SK-N-MC (cell line): ENCODE data around the gene ULK2.

Source experiments
- DNase-seq: peaks from one replicate; pipeline ENCODE4 v3.0.0-alpha.2; 2011; ENCODE audit warnings: low read depth, low spot score
- H3K27ac ChIP-seq: fragments of 200-600 bp; sonication (generic); 2 replicates; pipeline ENCODE4 v1.5.1; 2016; ENCODE audit warnings: mixed run types
- H3K36me3 ChIP-seq: fragments of 200-600 bp; sonication (generic); 2 replicates; pipeline ENCODE4 v1.6.1; 2017; ENCODE audit warnings: antibody characterized with exemption, low read length, mixed read lengths; ENCODE audit not compliant: insufficient read depth
- H3K4me3 ChIP-seq: fragments of 200-600 bp; sonication (generic); 2 replicates; pipeline ENCODE4 v1.5.1; 2016
- H3K9ac ChIP-seq: fragments of 200-600 bp; sonication (generic); 2 replicates; pipeline ENCODE4 v1.8.0; 2017; ENCODE audit warnings: mixed run types, mixed read lengths; ENCODE audit not compliant: insufficient read length
- H3K9me3 ChIP-seq: fragments of 200-600 bp; sonication (generic); 2 replicates; pipeline ENCODE4 v1.6.1; 2017; ENCODE audit warnings: low read depth, mild to moderate bottlenecking, antibody characterized with exemption, low read length, moderate library complexity, mixed read lengths
- EZH2 ChIP-seq: fragments of 200-600 bp; sonication (generic); IDR thresholded peaks from one replicate; pipeline ENCODE4 v1.6.1; 2017; ENCODE audit warnings: antibody characterized with exemption
- FOXP2 ChIP-seq: optimal IDR thresholded peaks from 2 replicates; pipeline ENCODE3; 2011; ENCODE audit warnings: mild to moderate bottlenecking, moderate library complexity; ENCODE audit not compliant: insufficient read depth; ENCODE audit errors: extremely low read length, control extremely low read depth
- POLR2AphosphoS5 ChIP-seq: IDR thresholded peaks from 2 replicates; pipeline ENCODE4 v1.6.1; 2012; ENCODE audit warnings: mild to moderate bottlenecking, low read depth, low read length, borderline replicate concordance

The ULK2 gene

DNA sequence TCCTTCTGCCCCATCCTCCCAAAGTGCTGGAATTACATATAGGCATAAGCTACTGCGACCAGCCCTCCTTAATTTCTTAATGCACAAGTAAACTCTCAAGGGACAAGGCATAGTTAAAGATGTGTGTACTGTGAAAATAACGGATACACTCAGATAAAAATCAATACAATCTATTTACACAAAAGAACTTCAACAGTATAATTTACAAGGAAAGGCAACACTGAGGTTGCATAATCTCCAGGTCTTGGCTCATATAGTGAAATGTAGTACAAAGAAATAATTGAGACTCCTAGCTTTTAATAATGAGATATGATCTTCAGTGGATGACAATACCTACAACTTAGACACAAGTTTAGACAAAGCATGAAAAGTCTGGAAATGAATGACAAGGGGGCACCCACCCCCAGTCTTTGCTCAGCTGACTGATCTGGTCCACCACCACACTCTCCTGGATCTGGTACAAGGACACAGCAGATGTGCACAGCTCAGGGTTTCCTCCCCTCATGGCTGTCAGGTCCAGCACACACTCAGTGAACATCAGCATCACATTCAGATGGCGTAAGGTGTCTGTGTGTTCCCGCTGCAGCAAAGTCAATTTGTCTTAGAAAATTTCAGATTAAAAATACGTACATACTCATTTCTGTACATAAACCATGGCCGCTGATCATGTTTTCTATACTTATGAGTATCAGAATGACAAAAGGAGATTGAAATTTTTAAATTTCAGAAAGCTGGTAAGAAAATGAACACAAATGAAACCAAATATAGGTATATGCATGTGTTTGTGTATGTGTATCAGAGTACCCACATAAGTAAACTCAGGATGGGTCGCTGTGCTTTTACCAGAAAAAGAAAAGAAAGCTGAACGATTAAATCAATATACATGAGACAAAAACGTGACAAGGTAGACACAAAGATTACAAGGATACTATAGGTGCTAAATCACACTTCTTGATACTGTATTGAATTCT lies 86.0 kb downstream of the ULK2 start:
- no peak for TF ChIP-seq FOXP2
- Histone ChIP-seq H3K9me3 (no peaks in the 10 kb centered on the region), H3K27ac (no peak overlapping the region), H3K36me3 (no peaks in the 10 kb centered on the region), H3K4me3 (no peak overlapping the region), H3K9ac (no peak overlapping the region)
- no peak for DNase-seq

DNA sequence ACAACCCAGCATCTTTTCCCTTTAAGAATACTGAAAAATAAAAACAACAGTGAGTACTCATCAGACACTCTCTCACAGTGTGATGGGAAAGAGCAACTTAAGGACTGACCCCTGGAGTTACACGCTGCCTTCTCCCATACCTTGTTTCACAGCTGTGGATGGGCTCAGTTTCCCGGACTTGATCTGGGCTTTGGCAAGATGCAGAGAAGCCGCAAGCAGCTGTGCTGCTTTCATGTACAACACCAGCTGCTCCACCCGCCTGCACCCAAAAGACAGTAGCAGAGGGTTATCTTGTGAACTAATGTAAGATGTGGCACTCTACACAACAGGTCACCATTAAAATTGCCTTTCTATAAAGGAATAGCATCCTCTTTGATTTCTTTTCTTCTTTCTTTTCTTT lies 86.9 kb downstream of the ULK2 start:
- Histone ChIP-seq H3K4me3 (no peak overlapping the region), H3K36me3 (no peaks in the 10 kb centered on the region), H3K9me3 (no peaks in the 10 kb centered on the region), H3K9ac (no peak overlapping the region), H3K27ac (no peak overlapping the region)
- no peak for DNase-seq
- TF ChIP-seq POLR2AphosphoS5 (no peak), FOXP2 (no peak), EZH2 (no peak)

GRCh38 chr17:19773534-19773933 lies 94.2 kb downstream of the ULK2 start:
- Histone ChIP-seq H3K9me3 (no peaks in the 10 kb centered on the region), H3K9ac (no peak overlapping the region), H3K27ac (no peak overlapping the region), H3K4me3 (no peak overlapping the region), H3K36me3 (no peaks in the 10 kb centered on the region)
- no peak for DNase-seq
- no peak for TF ChIP-seq EZH2
- no peak for TF ChIP-seq FOXP2
- no peak for TF ChIP-seq POLR2AphosphoS5

- no peaks in the 10 kb centered on the region for H3K9me3 ChIP-seq
- H3K36me3 ChIP-seq, result no peaks in the 10 kb centered on the region
- no peak for DNase-seq
- no peak overlapping the region for H3K9ac ChIP-seq
- TF ChIP-seq POLR2AphosphoS5 (no peak), EZH2 (no peak), FOXP2 (no peak)
- H3K4me3 ChIP-seq, result no peak overlapping the region
- no peak overlapping the region for H3K27ac ChIP-seq
Measured at GRCh38 chr17:19771971-19772630, 95.6 kb downstream of the ULK2 start.

DNA sequence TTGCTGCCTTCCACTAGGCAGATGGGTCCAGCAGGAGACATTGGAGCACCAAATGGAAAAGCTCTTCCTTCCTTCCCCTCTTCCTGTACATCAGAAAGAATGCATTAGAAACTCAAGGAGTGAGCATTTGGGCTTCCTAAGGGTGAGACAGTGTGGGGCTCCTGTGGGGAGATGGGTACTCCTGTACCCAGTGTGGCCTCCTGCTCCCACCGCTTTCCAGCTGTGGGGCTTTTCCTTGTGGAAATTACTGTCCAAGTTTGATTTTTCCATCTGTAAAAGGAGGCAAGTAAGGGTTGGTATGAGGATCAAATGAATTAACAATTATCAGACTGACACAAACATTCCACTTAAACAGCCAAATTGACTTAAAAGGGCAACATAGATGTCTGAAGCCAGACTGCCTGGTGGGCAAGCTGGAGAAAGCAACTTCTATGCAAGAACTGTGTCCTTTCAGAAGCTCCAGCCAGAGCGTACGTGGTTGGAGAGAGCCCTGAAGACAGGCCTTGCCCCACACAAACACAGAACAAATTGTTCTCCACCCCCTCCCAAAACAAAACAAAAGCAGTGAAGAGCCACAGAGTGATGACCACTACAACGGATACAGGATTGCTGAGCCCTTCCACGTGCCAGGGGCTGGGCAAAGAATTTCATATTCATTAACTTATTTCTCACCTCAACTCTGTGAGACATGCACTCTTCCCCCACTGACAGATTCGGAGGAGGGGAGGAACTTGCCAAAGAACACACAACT lies 96.6 kb downstream of the ULK2 start:
- Histone ChIP-seq H3K36me3 (no peaks in the 10 kb centered on the region), H3K9me3 (no peaks in the 10 kb centered on the region), H3K4me3 (no peak overlapping the region), H3K9ac (no peak overlapping the region), H3K27ac (no peak overlapping the region)
- TF ChIP-seq FOXP2 (no peak), POLR2AphosphoS5 (no peak), EZH2 (no peak)
- DNase-seq, result no peak

- no peak overlapping the region for H3K27ac ChIP-seq
- no peaks in the 10 kb centered on the region for H3K9me3 ChIP-seq
- H3K9ac ChIP-seq, result no peak overlapping the region
- H3K36me3 ChIP-seq, result no peaks in the 10 kb centered on the region
- DNase-seq, result no peak
- H3K4me3 ChIP-seq, result no peak overlapping the region
- TF ChIP-seq FOXP2 (no peak), EZH2 (no peak), POLR2AphosphoS5 (no peak)
Measured at GRCh38 chr17:19769946-19770652, 97.6 kb downstream of the ULK2 start.

- TF ChIP-seq FOXP2 (no peak), POLR2AphosphoS5 (no peak), EZH2 (no peak)
- no peaks in the 10 kb centered on the region for H3K36me3 ChIP-seq
- DNase-seq, result no peak
- no peaks in the 10 kb centered on the region for H3K9me3 ChIP-seq
- no peak overlapping the region for H3K4me3 ChIP-seq
- no peak overlapping the region for H3K9ac ChIP-seq
- H3K27ac ChIP-seq, result no peak overlapping the region
Measured at GRCh38 chr17:19768046-19768782, 99.5 kb downstream of the ULK2 start.
